KMS-11 (cell line): ENCODE measurements around the gene PKDREJ.

Experiments
- H2AFZ ChIP-seq: fragments of 200-600 bp; sonication (generic); 2 replicates; pipeline ENCODE4 v1.6.1; 2016; ENCODE audit warnings: antibody characterized with exemption, mixed run types, low read depth
- H3K27ac ChIP-seq: fragments of 200-600 bp; sonication (generic); 2 replicates; pipeline ENCODE4 v1.6.1; 2016; ENCODE audit warnings: mild to moderate bottlenecking, mixed run types
- H3K27me3 ChIP-seq: fragments of 200-600 bp; sonication (generic); 2 replicates; pipeline ENCODE4 v1.6.1; 2017; ENCODE audit warnings: mild to moderate bottlenecking, low read depth, mixed run types, moderate library complexity; ENCODE audit not compliant: insufficient read depth
- H3K36me3 ChIP-seq: fragments of 200-600 bp; sonication (generic); 2 replicates; pipeline ENCODE4 v1.6.1; 2017; ENCODE audit warnings: mild to moderate bottlenecking, mixed run types; ENCODE audit not compliant: insufficient read depth
- H3K4me1 ChIP-seq: fragments of 200-600 bp; sonication (generic); 2 replicates; pipeline ENCODE4 v1.6.1; 2016; ENCODE audit warnings: mild to moderate bottlenecking, low read depth, mixed run types; ENCODE audit not compliant: poor library complexity, severe bottlenecking
- H3K4me2 ChIP-seq: fragments of 200-600 bp; sonication (generic); 2 replicates; pipeline ENCODE4 v1.7.0; 2016; ENCODE audit warnings: mild to moderate bottlenecking, mixed run types
- H3K4me3 ChIP-seq: fragments of 200-600 bp; sonication (generic); IDR thresholded peaks from 2 replicates; pipeline ENCODE4 v1.6.1; 2017; ENCODE audit warnings: low read depth, low read length, mixed read lengths; ENCODE audit not compliant: insufficient read depth
- H3K79me2 ChIP-seq: fragments of 200-600 bp; sonication (generic); 2 replicates; pipeline ENCODE4 v1.6.1; 2016; ENCODE audit warnings: low read depth, mixed run types; ENCODE audit not compliant: insufficient read depth
- H3K9ac ChIP-seq: fragments of 200-600 bp; sonication (generic); 2 replicates; pipeline ENCODE4 v1.6.1; 2016; ENCODE audit warnings: mild to moderate bottlenecking, mixed run types
- H4K20me1 ChIP-seq: fragments of 200-600 bp; sonication (generic); 2 replicates; pipeline ENCODE4 v1.6.1; 2016; ENCODE audit warnings: mild to moderate bottlenecking, mixed run types; ENCODE audit not compliant: insufficient read depth
- CTCF ChIP-seq: fragments of 200-600 bp; sonication (generic); conservative IDR thresholded peaks from 2 replicates; pipeline ENCODE4 v1.6.1; 2017; ENCODE audit warnings: low read depth, mild to moderate bottlenecking, antibody characterized with exemption, low read length, moderate library complexity, mixed read lengths

Gene PKDREJ

DNA sequence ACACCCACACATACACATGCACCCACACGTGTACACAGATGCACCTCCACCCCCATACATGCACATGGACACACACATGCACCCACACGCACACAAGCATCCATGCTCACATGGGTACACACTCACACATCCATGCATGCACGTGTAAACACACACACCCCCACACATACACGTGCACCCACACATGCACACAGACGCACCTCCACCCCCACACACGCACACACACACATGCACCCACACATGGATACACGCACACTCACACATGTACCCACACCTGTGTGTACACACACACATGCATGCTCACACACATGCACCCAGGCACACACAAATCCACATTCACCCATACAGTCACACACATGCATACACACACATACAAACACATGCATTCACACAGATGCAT lies 37.5 kb downstream of the PKDREJ start:
- Histone ChIP-seq H4K20me1 (no peaks in the 10 kb centered on the region), H3K36me3 (no peaks in the 10 kb centered on the region), H3K4me1 (no peaks in the 10 kb centered on the region), H3K9ac (no peak overlapping the region), H3K27ac (no peak overlapping the region), H3K4me3 (no peak overlapping the region), H2AFZ (no peak overlapping the region), H3K27me3 (no peaks in the 10 kb centered on the region), H3K79me2 (no peaks in the 10 kb centered on the region), H3K4me2 (no peak overlapping the region)
- TF ChIP-seq CTCF = no peak

DNA sequence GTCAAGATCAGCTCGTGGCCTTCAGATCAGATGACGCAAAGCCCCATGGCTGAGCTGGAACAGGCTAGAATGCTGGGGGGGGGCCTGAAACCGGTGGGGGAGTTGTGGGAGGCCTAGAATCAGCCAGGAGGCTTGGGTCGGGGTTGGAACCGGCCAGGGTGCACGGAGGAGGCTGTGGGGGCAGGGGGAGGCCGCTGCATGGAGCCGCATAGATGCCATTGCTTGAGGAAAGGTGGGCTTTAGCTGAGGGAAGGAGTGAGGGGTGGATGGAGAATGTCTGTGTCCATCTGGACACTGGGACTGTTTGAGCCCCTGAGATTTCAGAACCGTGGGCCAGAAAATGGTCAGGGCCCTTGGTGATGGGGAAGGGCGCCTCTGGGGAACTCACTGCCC lies 38.2 kb downstream of the PKDREJ start:
- peaks cover 2% of the 10 kb centered on the region for H3K4me1 ChIP-seq
- no peak for TF ChIP-seq CTCF
- H3K27me3 ChIP-seq = no peaks in the 10 kb centered on the region
- H3K4me2 ChIP-seq = no peak overlapping the region
- no peaks in the 10 kb centered on the region for H3K79me2 ChIP-seq
- no peak overlapping the region for H3K27ac ChIP-seq
- H3K36me3 ChIP-seq = no peaks in the 10 kb centered on the region
- no peak overlapping the region for H3K9ac ChIP-seq
- no peak overlapping the region for H3K4me3 ChIP-seq
- no peaks in the 10 kb centered on the region for H4K20me1 ChIP-seq
- no peak overlapping the region for H2AFZ ChIP-seq

DNA sequence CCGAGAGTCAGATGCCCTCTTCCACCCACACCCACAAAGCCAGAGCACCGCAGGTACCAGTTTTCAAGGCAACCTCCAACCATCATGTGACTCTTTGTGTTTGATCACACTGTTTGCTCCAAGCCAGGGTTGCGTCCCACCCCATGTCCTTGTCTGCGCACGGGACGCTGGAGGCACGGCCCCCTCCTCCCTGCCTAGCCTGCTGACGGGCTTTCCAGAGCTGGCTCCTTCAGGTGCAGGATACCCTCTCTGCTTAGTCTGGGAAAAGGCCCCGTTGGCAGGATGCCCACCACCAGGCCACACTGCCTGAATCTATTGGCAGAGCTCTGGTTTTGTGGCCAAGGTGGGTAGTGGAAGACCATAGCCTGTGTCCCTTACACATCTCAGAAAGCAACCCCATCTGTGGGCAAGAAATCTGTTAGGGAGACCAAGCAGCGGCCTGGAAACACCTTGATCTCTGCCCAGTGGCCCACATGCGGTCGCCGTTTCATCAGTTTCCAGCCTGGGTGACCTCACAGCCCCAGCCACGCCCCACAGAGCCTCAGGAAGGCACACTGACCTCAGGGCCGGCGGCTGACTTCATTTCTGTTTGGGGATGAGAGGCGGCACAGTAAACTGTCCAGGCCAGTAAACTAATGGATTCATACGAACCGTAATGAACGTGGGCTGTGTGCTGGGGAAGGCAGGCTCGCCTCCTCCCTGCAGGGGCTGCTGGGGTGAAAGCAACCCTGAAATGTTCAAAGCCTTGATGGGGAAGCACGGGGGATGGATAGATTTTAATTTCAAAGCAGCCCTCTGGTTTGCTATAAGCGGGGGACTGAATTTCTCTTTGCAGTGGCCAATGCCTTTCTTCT lies 38.9 kb downstream of the PKDREJ start:
- Histone ChIP-seq H4K20me1 (no peaks in the 10 kb centered on the region), H3K4me2 (no peak overlapping the region), H3K27me3 (no peaks in the 10 kb centered on the region), H3K36me3 (no peaks in the 10 kb centered on the region), H3K4me3 (no peak overlapping the region), H3K9ac (no peak overlapping the region), H3K27ac (no peak overlapping the region), H3K79me2 (no peaks in the 10 kb centered on the region), H2AFZ (no peak overlapping the region), H3K4me1 (peaks cover 8% of the 10 kb centered on the region)
- no peak for TF ChIP-seq CTCF

- no peaks in the 10 kb centered on the region for H3K36me3 ChIP-seq
- H3K27ac ChIP-seq = no peak overlapping the region
- H3K4me1 ChIP-seq = peaks cover 8% of the 10 kb centered on the region
- H3K4me3 ChIP-seq = no peak overlapping the region
- no peak for TF ChIP-seq CTCF
- no peak overlapping the region for H3K9ac ChIP-seq
- H3K27me3 ChIP-seq = no peaks in the 10 kb centered on the region
- H3K4me2 ChIP-seq = no peak overlapping the region
- H3K79me2 ChIP-seq = no peaks in the 10 kb centered on the region
- H4K20me1 ChIP-seq = no peaks in the 10 kb centered on the region
- no peak overlapping the region for H2AFZ ChIP-seq
Measured at GRCh38 chr22:46220921-46221320, 42.2 kb downstream of the PKDREJ start.
